Lung (tissue), 12 donors: ENCODE data around the gene KCP. TPM values are rescaled to one million over a fixed set of nuclear protein-coding genes. Genes with fewer than 3 reads are reported as not detected.

ENCODE experiments used
- ATAC-seq: fragments of 200-7000 bp; cut with Tn5 transposase; one replicate; pipeline ENCODE4 v1.9.1; 2020; ENCODE audit warnings: moderate number of reproducible peaks; ENCODE audit not compliant: insufficient read depth, low FRiP score
- DNase-seq, 3 donors: peaks; one replicate each; pipeline ENCODE4 v3.0.0-alpha.2; 2013 to 2017
- H3K27ac ChIP-seq, 2 donors: one replicate each; pipeline ENCODE4 v1.5.1; 2013; ENCODE audit warnings: mild to moderate bottlenecking in 2 of 2, moderate library complexity in 2 of 2, control low read depth in 1 of 2, inconsistent platforms in 1 of 2, low read depth in 1 of 2, low read length in 1 of 2
- H3K27me3 ChIP-seq, 3 donors: one replicate each; pipeline ENCODE4 v1.5.1; 2013; ENCODE audit warnings: low read length in 2 of 3; ENCODE audit not compliant: control insufficient read depth in 3 of 3, insufficient read depth in 3 of 3
- H3K36me3 ChIP-seq, 4 donors: one replicate each; pipeline ENCODE4 v1.5.1; 2013; ENCODE audit warnings: low read length in 4 of 4, mild to moderate bottlenecking in 1 of 4, moderate library complexity in 1 of 4; ENCODE audit not compliant: control insufficient read depth in 4 of 4, insufficient read depth in 4 of 4
- H3K4me1 ChIP-seq, 5 donors: one replicate each; pipeline ENCODE4 v1.5.1; 2013; ENCODE audit warnings: low read length in 5 of 5, mild to moderate bottlenecking in 2 of 5, moderate library complexity in 1 of 5; ENCODE audit not compliant: control insufficient read depth in 5 of 5, insufficient read depth in 5 of 5
- H3K4me3 ChIP-seq: one replicate; pipeline ENCODE4 v1.5.1; 2013; ENCODE audit warnings: mild to moderate bottlenecking, control low read depth, moderate library complexity
- H3K9ac ChIP-seq, 2 donors: one replicate each; pipeline ENCODE4 v1.5.1; 2013; ENCODE audit warnings: low read length in 2 of 2, control low read depth in 1 of 2; ENCODE audit not compliant: insufficient read depth in 1 of 2
- H3K9me3 ChIP-seq, 4 donors: one replicate each; pipeline ENCODE4 v1.5.1; 2013; ENCODE audit warnings: low read length in 3 of 4, mild to moderate bottlenecking in 1 of 4, moderate library complexity in 1 of 4; ENCODE audit not compliant: control insufficient read depth in 4 of 4, insufficient read depth in 3 of 4
- CTCF ChIP-seq: IDR thresholded peaks from 2 replicates; pipeline ENCODE4 v1.5.1; 2012; ENCODE audit warnings: mild to moderate bottlenecking; ENCODE audit errors: control extremely low read depth, extremely low read depth
- WGBS, 2 donors: extraction: QIAGEN DNeasy Blood & Tissue Kit; methylation state at CpG; one replicate each; pipeline ENCODE4 v1.1.7; 2013; 5-methylcytosine and 5-hydroxymethylcytosine counted together
- polyA plus RNA-seq, 2 donors: library from polyadenylated mRNA; stranded (reverse); fragments of 200-250 nt; gene quantifications; one replicate each; pipeline ENCODE4 v1.2.1, GENCODE V29; 2013
- total RNA-seq, 2 donors: library from RNA; depleted of rRNA in 1 of 2; stranded (reverse); fragments of >200 nt in 1 of 2; gene quantifications; one replicate each; pipeline ENCODE4 v1.2.1, GENCODE V29; 2014 to 2021
- donor health status: control.
- donor health status: control.
- donor health status: Bipolar disorder and iron deficiency.
- donor health status: healthy.
- donor health status: DM: yes; HTN: yes; CAD: no.

Gene KCP
- total and polyA plus RNA-seq, 4 donors, result 0.22 to 3.9 (median 0.56) TPM

- Histone ChIP-seq H3K27ac (peak overlapping the region; percentile 50 to 51), H3K4me3 (peak overlapping the region; percentile 91), H3K9ac (peak overlapping the region; percentile 69 to 80), H3K36me3 (peaks cover 0 to 15% (median 11%) of the 10 kb centered on the region in 4 donors), H3K4me1 (peaks cover 0 to 12% (median 3%) of the 10 kb centered on the region in 5 donors), H3K9me3 (no peaks in the 10 kb centered on the region), H3K27me3 (peaks cover 0 to under 1% (median under 1%) of the 10 kb centered on the region in 3 donors)
- peak; percentile 61 to 67 (median 64) for DNase-seq
- ATAC-seq, result peak; percentile 29
- 1% methylated on average over 6 of the region's 6 CpGs for WGBS, 2 donors
- TF ChIP-seq CTCF, result no peak
These were observed 47.0 kb downstream of the KCP start for GRCh38 chr7:128863433-128863989.

- peak; percentile 94 for ATAC-seq
These were observed 47.7 kb downstream of the KCP start, which contains the start of gene ATP6V1F for GRCh38 chr7:128862571-128863432. ATP6V1F (plus strand) TSS chr7:128862856; CDS start chr7:128862905, 49 bp downstream.

GRCh38 chr7:128861957-128862570 is 48.4 kb downstream of the KCP start:
- H3K4me1 ChIP-seq, result peaks cover 0 to 11% (median 3%) of the 10 kb centered on the region in 5 donors
- DNase-seq, result no peak
- no peak overlapping the region for H3K27ac ChIP-seq
- H3K36me3 ChIP-seq, result peaks cover 0 to 15% (median 11%) of the 10 kb centered on the region in 4 donors
- H3K4me3 ChIP-seq, result no peak overlapping the region
- 74 to 75% methylated on average over 15 of the region's 15 CpGs for WGBS, 2 donors
- peak overlapping the region in 1 of 2 donors; percentile 76 for H3K9ac ChIP-seq
- no peaks in the 10 kb centered on the region for H3K27me3 ChIP-seq
- TF ChIP-seq CTCF, result no peak
- H3K9me3 ChIP-seq, result no peaks in the 10 kb centered on the region
- no peak for ATAC-seq

More at GRCh38 chr7:128862571-128863432, 47.7 kb downstream of the KCP start, which contains the start of gene ATP6V1F:
- 0% methylated on average over 65 of the region's 65 CpGs for WGBS, 2 donors
- Histone ChIP-seq H3K27me3 (no peaks in the 10 kb centered on the region), H3K4me3 (peak within 1 kb of the TSS; percentile 91), H3K4me1 (peaks cover 0 to 11% (median 3%) of the 10 kb centered on the region in 5 donors), H3K9ac (peak within 1 kb of the TSS; percentile 69 to 80), H3K36me3 (peaks cover 0 to 15% (median 11%) of the 10 kb centered on the region in 4 donors), H3K9me3 (no peaks in the 10 kb centered on the region), H3K27ac (peak within 1 kb of the TSS; percentile 50 to 51)
- DNase-seq, result peak; percentile 99
- no peak for TF ChIP-seq CTCF
